ENCODE measurements around the gene LRRTM3.

The LRRTM3 gene

GRCh38 chr10:67087135-67087425 lies 161.2 kb downstream of the LRRTM3 start:
- no peak for TF ChIP-seq FOXP2 (optimal IDR thresholded peaks at IDR 0.05; ENCODE audit: borderline replicate concordance, extremely low read depth, extremely low read length, insufficient read depth)
- no peak for TF ChIP-seq POLR2AphosphoS5 (IDR thresholded peaks at IDR 0.05; ENCODE audit: low read depth, low read length)
- no peak for TF ChIP-seq REST (IDR thresholded peaks at IDR 0.05; ENCODE audit: insufficient read depth in 1 of 2, low read depth in 2 of 2, low read length in 2 of 2)
- no peak for TF ChIP-seq TAF1 (IDR thresholded peaks at IDR 0.05; ENCODE audit: borderline replicate concordance, insufficient read depth, low read length)
- TF ChIP-seq SIN3A (IDR thresholded peaks at IDR 0.05; ENCODE audit: borderline replicate concordance, insufficient read depth, low read length), result no peak

GRCh38 chr10:67088036-67088435 lies 162.2 kb downstream of the LRRTM3 start:
- TF ChIP-seq FOXP2 (optimal IDR thresholded peaks at IDR 0.05; ENCODE audit: borderline replicate concordance, extremely low read depth, extremely low read length, insufficient read depth) (no peak), TAF1 (IDR thresholded peaks at IDR 0.05; ENCODE audit: borderline replicate concordance, insufficient read depth, low read length) (no peak), SIN3A (IDR thresholded peaks at IDR 0.05; ENCODE audit: borderline replicate concordance, insufficient read depth, low read length) (no peak), REST (IDR thresholded peaks at IDR 0.05; ENCODE audit: insufficient read depth in 1 of 2, low read depth in 2 of 2, low read length in 2 of 2) (no peak), POLR2AphosphoS5 (IDR thresholded peaks at IDR 0.05; ENCODE audit: low read depth, low read length) (no peak)

- TF ChIP-seq SIN3A (IDR thresholded peaks at IDR 0.05; ENCODE audit: borderline replicate concordance, insufficient read depth, low read length), result no peak
- no peak for TF ChIP-seq FOXP2 (optimal IDR thresholded peaks at IDR 0.05; ENCODE audit: borderline replicate concordance, extremely low read depth, extremely low read length, insufficient read depth)
Measured at GRCh38 chr10:67095531-67095930, 169.7 kb downstream of the LRRTM3 start.

- TF ChIP-seq SIN3A (IDR thresholded peaks at IDR 0.05; ENCODE audit: borderline replicate concordance, insufficient read depth, low read length) (no peak), TAF1 (IDR thresholded peaks at IDR 0.05; ENCODE audit: borderline replicate concordance, insufficient read depth, low read length) (no peak), POLR2AphosphoS5 (IDR thresholded peaks at IDR 0.05; ENCODE audit: low read depth, low read length) (no peak), FOXP2 (optimal IDR thresholded peaks at IDR 0.05; ENCODE audit: borderline replicate concordance, extremely low read depth, extremely low read length, insufficient read depth) (no peak), REST (IDR thresholded peaks at IDR 0.05; ENCODE audit: insufficient read depth in 1 of 2, low read depth in 2 of 2, low read length in 2 of 2) (no peak)
Measured at GRCh38 chr10:67098461-67098860, 172.6 kb downstream of the LRRTM3 start.

GRCh38 chr10:67100951-67101350 lies 175.1 kb downstream of the LRRTM3 start:
- TF ChIP-seq FOXP2 (optimal IDR thresholded peaks at IDR 0.05; ENCODE audit: borderline replicate concordance, extremely low read depth, extremely low read length, insufficient read depth), result no peak
- TF ChIP-seq POLR2AphosphoS5 (IDR thresholded peaks at IDR 0.05; ENCODE audit: low read depth, low read length), result no peak
- no peak for TF ChIP-seq TAF1 (IDR thresholded peaks at IDR 0.05; ENCODE audit: borderline replicate concordance, insufficient read depth, low read length)
- TF ChIP-seq SIN3A (IDR thresholded peaks at IDR 0.05; ENCODE audit: borderline replicate concordance, insufficient read depth, low read length), result no peak
- no peak for TF ChIP-seq REST (IDR thresholded peaks at IDR 0.05; ENCODE audit: insufficient read depth in 1 of 2, low read depth in 2 of 2, low read length in 2 of 2)
